Heart left ventricle (tissue), 13 donors: ENCODE data around the gene SERPINF2.

ENCODE experiments used
- CTCF ChIP-seq, 12 donors: fragments of 200-600 bp; sonication (generic) in 4 of 12; IDR thresholded peaks; one replicate each; pipeline versions ENCODE4 v1.5.0 to v1.8.0; 2018 to 2022; ENCODE audit warnings: antibody characterized with exemption in 12 of 12, mild to moderate bottlenecking in 5 of 12
- POLR2A ChIP-seq, 2 donors: fragments of 450-650 bp; IDR thresholded peaks; one replicate each; pipeline ENCODE4 v1.6.1; 2017; ENCODE audit warnings: antibody characterized with exemption in 2 of 2, mild to moderate bottlenecking in 2 of 2, moderate library complexity in 2 of 2
- donor health status: ischemic (EF 13 %, LVEDD 7.1; RV severe dilation, severe dysfunction).
- donor health status: DM: no; HTN: yes; CAD: no.
- donor health status: DM: no; HTN: no; CAD: no.
- donor health status: ischemic (EF 25% LVEDD 6.9; RV normal size, moderate dysfunction).
- donor health status: ischemic (EF 25% LVEDD 5.7; RV mildly dilated, moderate dysfunction).
- donor health status: ischemic (EF 35%, LVEDD 5.7; RV mildly dilated, moderate dysfunction).
- donor health status: nonischemic (EF 11% LVEDD 7.7; RV severe dilation, severe dysfunction).
- donor health status: DM: yes; HTN: yes; CAD: no.
- donor health status: PGD.
- donor health status: ischemic (EF 29% LVEDD 5.4; RV normal size, mild dysfunction).
- donor health status: nonischemic (EF 23%, LVEDD 6.1; RV moderate dilation, normal function).

GRCh38 chr17:1776857-1777256, 34.2 kb downstream of the SERPINF2 start:
- TF ChIP-seq POLR2A (IDR thresholded peaks at IDR 0.05) (no peak), CTCF (IDR thresholded peaks at IDR 0.05) (no peak)
